HG03066 (cell line): ENCODE data around the gene FAM234A.
"Not testable (repeated sequence)": the region's sequence is repeated elsewhere in the genome, so short reads cannot be mapped to it uniquely, and the experiment has no call there.

ENCODE experiments used
- ATAC-seq: cut with Tn5 transposase; IDR thresholded peaks from one replicate; pipeline ENCODE4 v1.9.1; 2021; ENCODE audit warnings: low read depth; ENCODE audit not compliant: unreplicated experiment

Gene FAM234A

GRCh38 chr16:234468-235305, at the start of gene FAM234A:
FAM234A (plus strand) TSS chr16:234821; CDS start chr16:254414, 19,593 bp downstream.
- peak; percentile 86 for ATAC-seq

- no peak for ATAC-seq
Measured at GRCh38 chr16:185213-185612, 49.4 kb upstream of the FAM234A start.

- no peak for ATAC-seq
Measured at GRCh38 chr16:185691-186090, 48.9 kb upstream of the FAM234A start.

- no peak for ATAC-seq
Measured at GRCh38 chr16:187330-187729, 47.3 kb upstream of the FAM234A start.

- no peak for ATAC-seq
Measured at GRCh38 chr16:188674-189073, 45.9 kb upstream of the FAM234A start.

- no peak for ATAC-seq
Measured at GRCh38 chr16:189604-190186, 44.9 kb upstream of the FAM234A start.

GRCh38 chr16:191831-192230, 42.8 kb upstream of the FAM234A start:
- ATAC-seq: no peak

GRCh38 chr16:192686-193085, 41.9 kb upstream of the FAM234A start:
- no peak for ATAC-seq

- ATAC-seq: no peak
Measured at GRCh38 chr16:193441-193840, 41.2 kb upstream of the FAM234A start.

- no peak for ATAC-seq
Measured at GRCh38 chr16:194516-194915, 40.1 kb upstream of the FAM234A start.

GRCh38 chr16:200388-200787, 34.2 kb upstream of the FAM234A start:
- ATAC-seq: no peak

GRCh38 chr16:203246-203645, 31.4 kb upstream of the FAM234A start:
- ATAC-seq: no peak

GRCh38 chr16:204046-204445, 30.6 kb upstream of the FAM234A start:
- not testable (repeated sequence) for ATAC-seq

GRCh38 chr16:209359-209758, 25.3 kb upstream of the FAM234A start:
- not testable (repeated sequence) for ATAC-seq

GRCh38 chr16:211631-212180, 22.9 kb upstream of the FAM234A start:
- not testable (repeated sequence) for ATAC-seq

GRCh38 chr16:212999-213398, 21.6 kb upstream of the FAM234A start:
- ATAC-seq: no peak

- ATAC-seq: no peak
Measured at GRCh38 chr16:220021-220420, 14.6 kb upstream of the FAM234A start.

- peak; percentile 22 for ATAC-seq
Measured at GRCh38 chr16:228151-228851, 6.3 kb upstream of the FAM234A start.

- peak; percentile 73 for ATAC-seq
Measured at GRCh38 chr16:228852-229730, 5.5 kb upstream of the FAM234A start, which contains the start of gene LUC7L. LUC7L (minus strand) TSS chr16:229449; CDS start chr16:229339, 110 bp downstream.

GRCh38 chr16:229731-230281, 4.8 kb upstream of the FAM234A start:
- no peak for ATAC-seq
